Breast epithelium (tissue), 3 donors: Measurements from ENCODE around the gene KIF6.

Experiments used
- POLR2A ChIP-seq: fragments of 450-650 bp; IDR thresholded peaks from one replicate; pipeline ENCODE4 v1.6.1; 2016; ENCODE audit warnings: antibody characterized with exemption, mild to moderate bottlenecking, moderate library complexity
- POLR2AphosphoS5 ChIP-seq, 3 donors: sonication (generic); formaldehyde crosslinking; IDR thresholded peaks; one replicate each; pipeline ENCODE4 v1.6.1; 2017; ENCODE audit warnings: antibody characterized with exemption in 3 of 3
- TF ChIP-seq, protein P1 (sequence below), 3 donors: fragments of 450-650 bp; IDR thresholded peaks; one replicate each; pipeline ENCODE4 v1.5.1; 2016 to 2017; ENCODE audit warnings: antibody characterized with exemption in 3 of 3, mild to moderate bottlenecking in 3 of 3, moderate library complexity in 3 of 3

- TF ChIP-seq POLR2AphosphoS5 (IDR thresholded peaks at IDR 0.05) = no peak
- TF ChIP-seq, protein P1, sequence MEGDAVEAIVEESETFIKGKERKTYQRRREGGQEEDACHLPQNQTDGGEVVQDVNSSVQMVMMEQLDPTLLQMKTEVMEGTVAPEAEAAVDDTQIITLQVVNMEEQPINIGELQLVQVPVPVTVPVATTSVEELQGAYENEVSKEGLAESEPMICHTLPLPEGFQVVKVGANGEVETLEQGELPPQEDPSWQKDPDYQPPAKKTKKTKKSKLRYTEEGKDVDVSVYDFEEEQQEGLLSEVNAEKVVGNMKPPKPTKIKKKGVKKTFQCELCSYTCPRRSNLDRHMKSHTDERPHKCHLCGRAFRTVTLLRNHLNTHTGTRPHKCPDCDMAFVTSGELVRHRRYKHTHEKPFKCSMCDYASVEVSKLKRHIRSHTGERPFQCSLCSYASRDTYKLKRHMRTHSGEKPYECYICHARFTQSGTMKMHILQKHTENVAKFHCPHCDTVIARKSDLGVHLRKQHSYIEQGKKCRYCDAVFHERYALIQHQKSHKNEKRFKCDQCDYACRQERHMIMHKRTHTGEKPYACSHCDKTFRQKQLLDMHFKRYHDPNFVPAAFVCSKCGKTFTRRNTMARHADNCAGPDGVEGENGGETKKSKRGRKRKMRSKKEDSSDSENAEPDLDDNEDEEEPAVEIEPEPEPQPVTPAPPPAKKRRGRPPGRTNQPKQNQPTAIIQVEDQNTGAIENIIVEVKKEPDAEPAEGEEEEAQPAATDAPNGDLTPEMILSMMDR (IDR thresholded peaks at IDR 0.05) = no peak
- TF ChIP-seq POLR2A = no peak
Measured at GRCh38 chr6:39610221-39610620, 115.0 kb downstream of the KIF6 start.
